ENCODE data around the gene TNNT2. TPM values are rescaled to one million over a fixed set of nuclear protein-coding genes. Genes with fewer than 3 reads are reported as not detected.

The TNNT2 gene
- total RNA-seq, result not detected
- not detected for polyA plus RNA-seq

DNA sequence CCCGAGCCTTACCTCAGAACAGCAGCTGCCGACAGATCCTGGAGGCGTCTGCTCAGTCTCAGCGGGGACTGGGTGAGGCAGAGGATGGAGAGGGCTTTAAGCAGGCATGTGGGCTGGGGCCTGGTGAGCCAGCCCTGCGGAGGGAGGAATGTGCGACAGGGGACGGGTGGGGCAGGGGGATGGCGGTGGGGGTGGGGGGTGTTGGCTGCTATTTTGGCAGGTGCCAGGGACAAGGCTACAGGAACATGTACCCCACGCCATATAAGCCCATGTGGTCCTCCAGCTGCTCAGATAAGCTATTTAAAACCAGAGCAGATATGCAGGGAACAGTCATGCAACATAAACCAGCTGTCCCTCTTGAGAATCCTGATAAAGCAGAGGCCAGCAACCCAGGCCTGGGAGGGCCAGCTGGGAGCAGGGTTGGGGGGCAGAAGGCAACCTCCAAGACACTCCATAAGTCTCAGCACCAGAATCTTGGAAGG is at the start of gene TNNT2:
Gene TNNT2, minus strand, starts transcription at position 70 of the 482 bp plus-strand sequence. CDS start 4,426 bp downstream, outside the sequence.
- DNase-seq, result no peak
- H3K4me3 ChIP-seq (ENCODE audit: low read length), result no peak within 1 kb of the TSS
- Mint-ChIP-seq H3K27me3 (peaks cover 4 to 19% of the 10 kb centered on the region in 2 donors), H3K9me3 (peaks cover 0 to 2% (median 0%) of the 10 kb centered on the region in 5 donors), H3K4me1 (no peaks in the 10 kb centered on the region), H3K4me3 (no peak within 1 kb of the TSS), H3K36me3 (no peaks in the 10 kb centered on the region), H3K27ac (peak within 1 kb of the TSS in 1 of 8 donors; percentile 61)
- no peaks in the 10 kb centered on the region for H3K4me1 ChIP-seq (ENCODE audit: insufficient read depth, low read length)
- no peaks in the 10 kb centered on the region for H3K9me3 ChIP-seq (ENCODE audit: low read length)
- H3K27me3 ChIP-seq (ENCODE audit: insufficient read depth, low read length, poor library complexity, severe bottlenecking), result peaks cover 5% of the 10 kb centered on the region
- H3K27ac ChIP-seq (ENCODE audit: low read depth, low read length), result no peak within 1 kb of the TSS
- ChIA-PET CTCF (no interaction called here), POLR2A (no interaction called here)
- no peaks in the 10 kb centered on the region for H3K36me3 ChIP-seq (ENCODE audit: insufficient read depth, low read length)

DNA sequence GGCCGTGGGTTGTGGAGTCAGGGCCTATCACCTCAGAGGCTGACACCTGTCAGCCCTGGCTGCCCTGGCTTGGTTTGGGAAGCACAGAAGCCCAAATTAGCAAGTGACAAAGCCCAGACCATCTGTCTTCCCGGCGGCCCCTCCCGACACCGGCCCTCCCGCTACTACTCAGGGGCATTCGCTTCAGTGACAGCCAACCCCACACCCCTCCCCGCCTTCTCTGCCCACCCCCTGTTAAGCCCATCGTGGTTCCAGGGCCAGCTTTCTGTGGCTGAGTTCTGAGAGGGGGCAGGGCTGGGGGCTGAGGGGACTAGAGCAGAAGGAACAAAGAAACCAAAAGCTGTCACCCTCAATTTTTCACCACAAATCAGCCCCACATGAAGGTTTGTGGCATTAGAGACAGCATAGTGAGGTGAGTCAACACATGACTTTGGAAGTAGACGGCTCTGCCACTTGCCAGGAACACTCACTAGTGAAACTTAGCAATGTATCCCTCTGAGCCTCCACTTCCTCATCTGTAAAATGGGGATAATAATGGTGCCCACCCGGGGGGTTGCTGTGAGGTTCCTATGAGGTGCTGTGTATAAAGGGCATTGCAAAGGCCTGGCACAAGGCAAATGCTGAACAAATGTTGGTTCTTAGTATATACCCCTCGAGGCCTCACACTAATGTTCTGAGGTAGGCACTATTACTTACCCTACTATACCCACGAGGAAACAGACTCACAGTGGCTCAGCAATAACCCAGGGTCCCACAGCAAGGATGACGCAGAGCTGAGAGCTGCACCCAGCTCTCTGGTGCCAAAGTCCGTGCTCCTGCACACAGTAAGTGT is 49.2 kb upstream of the TNNT2 start:
- H3K36me3 ChIP-seq (ENCODE audit: insufficient read depth, low read length), result no peaks in the 10 kb centered on the region
- peaks cover 16 to 17% of the 10 kb centered on the region in 2 donors for H3K27me3 Mint-ChIP-seq
- H3K4me1 Mint-ChIP-seq, result peaks cover 0 to 11% (median 0%) of the 10 kb centered on the region in 3 donors
- H3K9me3 ChIP-seq (ENCODE audit: low read length), result no peaks in the 10 kb centered on the region
- no peaks in the 10 kb centered on the region for H3K27me3 ChIP-seq (ENCODE audit: insufficient read depth, low read length, poor library complexity, severe bottlenecking)
- H3K36me3 Mint-ChIP-seq, result no peaks in the 10 kb centered on the region
- no peaks in the 10 kb centered on the region for H3K4me1 ChIP-seq (ENCODE audit: insufficient read depth, low read length)
- H3K4me3 ChIP-seq (ENCODE audit: low read length), result no peak overlapping the region
- no peak overlapping the region for H3K27ac Mint-ChIP-seq
- ChIA-PET CTCF (interaction anchor here (1.1 kb wide), 1 partner anchor 9 kb away, joined by 4 read pairs; no protein-coding TSS in a partner anchor), POLR2A (no interaction called here)
- H3K9me3 Mint-ChIP-seq, result no peaks in the 10 kb centered on the region
- no peak overlapping the region for H3K27ac ChIP-seq (ENCODE audit: low read depth, low read length)
- no peak for DNase-seq
- H3K4me3 Mint-ChIP-seq, result no peak overlapping the region

DNA sequence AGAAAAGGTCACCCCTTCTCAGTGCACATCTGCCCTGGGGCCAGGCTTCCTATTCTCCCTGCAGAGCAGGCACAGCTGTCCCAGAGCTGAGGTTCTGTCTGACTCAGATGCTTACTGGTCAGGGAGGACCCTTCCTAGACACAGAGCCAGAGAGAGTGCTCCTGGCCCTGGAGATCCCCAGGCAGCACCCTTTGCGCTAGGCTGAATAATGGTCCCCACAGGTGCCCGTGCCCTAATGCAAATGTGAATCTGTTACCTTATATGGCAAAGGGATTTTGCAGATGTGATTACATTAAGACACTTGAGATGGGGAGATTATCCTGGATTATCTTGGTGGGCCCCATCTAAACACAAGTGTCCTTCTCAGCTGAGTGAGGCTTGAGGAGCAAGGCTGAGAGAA is 46.7 kb upstream of the TNNT2 start:
- DNase-seq, result no peak
- no peaks in the 10 kb centered on the region for H3K36me3 ChIP-seq (ENCODE audit: insufficient read depth, low read length)
- no peak overlapping the region for H3K4me3 ChIP-seq (ENCODE audit: low read length)
- no peak overlapping the region for H3K27ac ChIP-seq (ENCODE audit: low read depth, low read length)
- peaks cover 0 to 11% (median 0%) of the 10 kb centered on the region in 3 donors for H3K4me1 Mint-ChIP-seq
- H3K27ac Mint-ChIP-seq, result no peak overlapping the region
- H3K4me1 ChIP-seq (ENCODE audit: insufficient read depth, low read length), result no peaks in the 10 kb centered on the region
- ChIA-PET POLR2A (no interaction called here), CTCF (no interaction called here)
- no peaks in the 10 kb centered on the region for H3K9me3 ChIP-seq (ENCODE audit: low read length)
- no peaks in the 10 kb centered on the region for H3K27me3 ChIP-seq (ENCODE audit: insufficient read depth, low read length, poor library complexity, severe bottlenecking)
- peaks cover 0 to 8% of the 10 kb centered on the region in 2 donors for H3K27me3 Mint-ChIP-seq
- H3K36me3 Mint-ChIP-seq, result no peaks in the 10 kb centered on the region
- no peak overlapping the region for H3K4me3 Mint-ChIP-seq
- H3K9me3 Mint-ChIP-seq, result no peaks in the 10 kb centered on the region

DNA sequence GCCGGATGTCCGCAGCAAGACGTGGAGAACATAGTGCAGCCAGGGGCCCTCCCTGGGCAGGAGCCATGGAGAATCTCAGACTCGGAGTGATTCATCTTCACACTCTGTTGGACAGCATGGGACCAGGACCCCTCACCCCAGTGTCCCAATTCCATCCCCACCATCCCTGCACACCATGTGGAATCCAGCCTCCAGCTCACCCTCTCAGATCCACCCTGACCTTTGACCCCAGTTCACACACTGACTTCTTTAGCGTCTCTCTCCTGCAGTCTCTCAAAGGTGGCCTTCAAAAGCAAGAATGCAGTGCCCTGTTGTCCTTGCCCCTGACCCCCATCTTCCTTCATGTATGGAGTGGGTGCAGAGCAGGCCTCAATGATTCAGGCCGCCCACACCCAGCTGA is 46.2 kb upstream of the TNNT2 start:
- H3K27me3 Mint-ChIP-seq, result peaks cover 0 to 8% of the 10 kb centered on the region in 2 donors

GRCh38 chr1:201422436-201423030 is 45.1 kb upstream of the TNNT2 start:
- peaks cover 0 to 11% (median 0%) of the 10 kb centered on the region in 3 donors for H3K4me1 Mint-ChIP-seq
- no peak for DNase-seq
- Histone ChIP-seq H3K4me3 (ENCODE audit: low read length) (no peak overlapping the region), H3K27me3 (ENCODE audit: insufficient read depth, low read length, poor library complexity, severe bottlenecking) (no peaks in the 10 kb centered on the region), H3K9me3 (ENCODE audit: low read length) (no peaks in the 10 kb centered on the region), H3K27ac (ENCODE audit: low read depth, low read length) (no peak overlapping the region), H3K4me1 (ENCODE audit: insufficient read depth, low read length) (no peaks in the 10 kb centered on the region), H3K36me3 (ENCODE audit: insufficient read depth, low read length) (no peaks in the 10 kb centered on the region)
- no peaks in the 10 kb centered on the region for H3K36me3 Mint-ChIP-seq
- H3K9me3 Mint-ChIP-seq, result peaks cover 0 to 2% (median 0%) of the 10 kb centered on the region in 5 donors
- ChIA-PET POLR2A (no interaction called here), CTCF (no interaction called here)
- H3K27me3 Mint-ChIP-seq, result peaks cover 2 to 10% of the 10 kb centered on the region in 2 donors
- H3K4me3 Mint-ChIP-seq, result no peak overlapping the region
- no peak overlapping the region for H3K27ac Mint-ChIP-seq

More for the DNA sequence above, 46.2 kb upstream of the TNNT2 start:
- ChIA-PET CTCF (no interaction called here), POLR2A (no interaction called here)
- H3K4me3 ChIP-seq (ENCODE audit: low read length), result no peak overlapping the region
- no peak for DNase-seq
- Mint-ChIP-seq H3K27ac (peak overlapping the region in 2 of 8 donors; percentile 37 to 43), H3K4me3 (no peak overlapping the region), H3K9me3 (no peaks in the 10 kb centered on the region), H3K4me1 (peaks cover 0 to 11% (median 0%) of the 10 kb centered on the region in 3 donors), H3K36me3 (no peaks in the 10 kb centered on the region)
- H3K9me3 ChIP-seq (ENCODE audit: low read length), result no peaks in the 10 kb centered on the region
- H3K27ac ChIP-seq (ENCODE audit: low read depth, low read length), result no peak overlapping the region
- no peaks in the 10 kb centered on the region for H3K36me3 ChIP-seq (ENCODE audit: insufficient read depth, low read length)
- H3K27me3 ChIP-seq (ENCODE audit: insufficient read depth, low read length, poor library complexity, severe bottlenecking), result no peaks in the 10 kb centered on the region
- no peaks in the 10 kb centered on the region for H3K4me1 ChIP-seq (ENCODE audit: insufficient read depth, low read length)

DNA sequence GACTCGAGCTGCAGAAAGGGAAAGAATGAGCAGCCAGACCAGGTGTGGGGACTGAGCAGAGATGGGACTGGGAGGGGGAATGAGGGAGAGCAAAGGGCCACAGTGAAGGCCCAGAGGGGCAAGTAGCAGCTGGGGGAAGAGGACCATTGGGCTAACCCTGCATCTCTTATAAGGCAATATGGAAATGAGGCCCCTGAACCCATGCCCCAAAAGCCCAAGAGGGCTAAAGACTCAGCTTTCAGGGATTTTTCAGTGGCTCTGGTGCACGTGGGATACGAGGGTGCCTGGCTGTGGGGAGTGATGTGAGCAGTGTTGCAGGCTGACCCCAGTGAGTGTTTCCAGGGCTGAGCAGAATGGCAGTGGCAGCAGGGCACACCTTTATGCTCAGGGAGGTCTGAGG is 44.5 kb upstream of the TNNT2 start:
- Mint-ChIP-seq H3K36me3 (no peaks in the 10 kb centered on the region), H3K4me1 (peaks cover 0 to 8% (median 0%) of the 10 kb centered on the region in 3 donors)
- POLR2A ChIA-PET, result no interaction called here

GRCh38 chr1:201421041-201421440 is 43.6 kb upstream of the TNNT2 start:
- Mint-ChIP-seq H3K4me3 (no peak overlapping the region), H3K36me3 (no peaks in the 10 kb centered on the region), H3K4me1 (no peaks in the 10 kb centered on the region), H3K27me3 (peaks cover 8 to 13% of the 10 kb centered on the region in 2 donors), H3K27ac (no peak overlapping the region), H3K9me3 (peaks cover 0 to 2% (median 0%) of the 10 kb centered on the region in 5 donors)
- POLR2A ChIA-PET, result no interaction called here
- Histone ChIP-seq H3K4me3 (ENCODE audit: low read length) (no peak overlapping the region), H3K27ac (ENCODE audit: low read depth, low read length) (no peak overlapping the region), H3K9me3 (ENCODE audit: low read length) (no peaks in the 10 kb centered on the region), H3K27me3 (ENCODE audit: insufficient read depth, low read length, poor library complexity, severe bottlenecking) (no peaks in the 10 kb centered on the region), H3K4me1 (ENCODE audit: insufficient read depth, low read length) (no peaks in the 10 kb centered on the region), H3K36me3 (ENCODE audit: insufficient read depth, low read length) (no peaks in the 10 kb centered on the region)
- CTCF ChIA-PET, result no interaction called here
- no peak for DNase-seq

More for the DNA sequence above, 44.5 kb upstream of the TNNT2 start:
- H3K9me3 Mint-ChIP-seq, result peaks cover 0 to 2% (median 0%) of the 10 kb centered on the region in 5 donors
- no peak overlapping the region for H3K4me3 Mint-ChIP-seq
- no peaks in the 10 kb centered on the region for H3K9me3 ChIP-seq (ENCODE audit: low read length)
- no peaks in the 10 kb centered on the region for H3K36me3 ChIP-seq (ENCODE audit: insufficient read depth, low read length)
- no peak overlapping the region for H3K27ac Mint-ChIP-seq
- peaks cover 5 to 10% of the 10 kb centered on the region in 2 donors for H3K27me3 Mint-ChIP-seq
- no peak for DNase-seq
- H3K27me3 ChIP-seq (ENCODE audit: insufficient read depth, low read length, poor library complexity, severe bottlenecking), result no peaks in the 10 kb centered on the region
- H3K27ac ChIP-seq (ENCODE audit: low read depth, low read length), result no peak overlapping the region
- CTCF ChIA-PET, result no interaction called here
- no peak overlapping the region for H3K4me3 ChIP-seq (ENCODE audit: low read length)
- no peaks in the 10 kb centered on the region for H3K4me1 ChIP-seq (ENCODE audit: insufficient read depth, low read length)

DNA sequence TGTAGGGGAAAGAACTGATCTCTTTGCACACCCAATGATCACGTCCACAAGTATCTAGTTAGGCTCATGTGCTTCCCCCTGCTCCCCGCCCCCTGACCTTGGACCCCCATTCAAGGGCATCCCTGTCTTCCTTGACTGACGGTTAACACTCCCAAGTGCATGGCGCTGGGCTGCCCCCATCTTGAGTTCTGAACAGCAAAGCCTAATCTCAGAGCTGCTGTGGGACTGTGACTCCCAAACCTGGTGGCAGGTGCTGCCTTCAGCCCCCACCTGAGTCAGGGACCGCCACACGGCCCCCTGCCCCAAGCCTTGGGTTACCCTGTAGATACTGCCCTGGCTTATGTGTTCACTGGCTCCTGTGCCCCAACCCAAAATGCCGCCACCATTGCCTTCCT is 43.1 kb upstream of the TNNT2 start:
- Histone ChIP-seq H3K4me1 (ENCODE audit: insufficient read depth, low read length) (no peaks in the 10 kb centered on the region), H3K27me3 (ENCODE audit: insufficient read depth, low read length, poor library complexity, severe bottlenecking) (no peaks in the 10 kb centered on the region), H3K9me3 (ENCODE audit: low read length) (no peaks in the 10 kb centered on the region), H3K36me3 (ENCODE audit: insufficient read depth, low read length) (no peaks in the 10 kb centered on the region), H3K27ac (ENCODE audit: low read depth, low read length) (no peak overlapping the region), H3K4me3 (ENCODE audit: low read length) (no peak overlapping the region)
- no peaks in the 10 kb centered on the region for H3K4me1 Mint-ChIP-seq
- ChIA-PET CTCF (no interaction called here), POLR2A (no interaction called here)
- H3K9me3 Mint-ChIP-seq, result peaks cover 0 to 2% (median 0%) of the 10 kb centered on the region in 5 donors
- H3K27ac Mint-ChIP-seq, result no peak overlapping the region
- no peaks in the 10 kb centered on the region for H3K36me3 Mint-ChIP-seq
- no peak for DNase-seq
- peaks cover 8 to 13% of the 10 kb centered on the region in 2 donors for H3K27me3 Mint-ChIP-seq
- no peak overlapping the region for H3K4me3 Mint-ChIP-seq

Data from CD8-positive, alpha-beta memory T cell (primary cell).